Measurements from ENCODE around the gene NTM.

- TF ChIP-seq, protein P1, sequence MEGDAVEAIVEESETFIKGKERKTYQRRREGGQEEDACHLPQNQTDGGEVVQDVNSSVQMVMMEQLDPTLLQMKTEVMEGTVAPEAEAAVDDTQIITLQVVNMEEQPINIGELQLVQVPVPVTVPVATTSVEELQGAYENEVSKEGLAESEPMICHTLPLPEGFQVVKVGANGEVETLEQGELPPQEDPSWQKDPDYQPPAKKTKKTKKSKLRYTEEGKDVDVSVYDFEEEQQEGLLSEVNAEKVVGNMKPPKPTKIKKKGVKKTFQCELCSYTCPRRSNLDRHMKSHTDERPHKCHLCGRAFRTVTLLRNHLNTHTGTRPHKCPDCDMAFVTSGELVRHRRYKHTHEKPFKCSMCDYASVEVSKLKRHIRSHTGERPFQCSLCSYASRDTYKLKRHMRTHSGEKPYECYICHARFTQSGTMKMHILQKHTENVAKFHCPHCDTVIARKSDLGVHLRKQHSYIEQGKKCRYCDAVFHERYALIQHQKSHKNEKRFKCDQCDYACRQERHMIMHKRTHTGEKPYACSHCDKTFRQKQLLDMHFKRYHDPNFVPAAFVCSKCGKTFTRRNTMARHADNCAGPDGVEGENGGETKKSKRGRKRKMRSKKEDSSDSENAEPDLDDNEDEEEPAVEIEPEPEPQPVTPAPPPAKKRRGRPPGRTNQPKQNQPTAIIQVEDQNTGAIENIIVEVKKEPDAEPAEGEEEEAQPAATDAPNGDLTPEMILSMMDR (IDR thresholded peaks at IDR 0.05): no peak
- no peak for TF ChIP-seq POLR2A (IDR thresholded peaks at IDR 0.05)
Measured at GRCh38 chr11:132050049-132050448, 679.6 kb downstream of the NTM start.

Measured in esophagus squamous epithelium (tissue), 4 donors.